Trophoblast cell (in vitro differentiated cells and primary cell): Measurements from ENCODE around the gene PAFAH2.

Experiments
- DNase-seq, 2 donors: peaks; one replicate each; pipeline ENCODE4 v3.0.0-alpha.2; 2016
- H2AFZ ChIP-seq: 2 replicates; pipeline ENCODE4 v1.6.1; 2013; ENCODE audit warnings: low read length, moderate library complexity, mild to moderate bottlenecking; ENCODE audit not compliant: insufficient read depth, poor library complexity
- H2AK5ac ChIP-seq: 2 replicates; pipeline ENCODE4 v1.6.1; 2013; ENCODE audit warnings: mild to moderate bottlenecking, low read length
- H2BK120ac ChIP-seq: 2 replicates; pipeline ENCODE4 v1.6.1; 2013; ENCODE audit warnings: low read length, mild to moderate bottlenecking, moderate library complexity; ENCODE audit not compliant: insufficient read depth, poor library complexity
- H2BK12ac ChIP-seq: 2 replicates; pipeline ENCODE4 v1.6.1; 2013; ENCODE audit warnings: mild to moderate bottlenecking, low read length, moderate library complexity
- H2BK5ac ChIP-seq: 2 replicates; pipeline ENCODE4 v1.6.1; 2013; ENCODE audit warnings: low read length, low read depth, moderate library complexity, mild to moderate bottlenecking; ENCODE audit not compliant: poor library complexity
- H3K14ac ChIP-seq: 2 replicates; pipeline ENCODE4 v1.6.1; 2013; ENCODE audit warnings: mild to moderate bottlenecking, low read length
- H3K18ac ChIP-seq: 2 replicates; pipeline ENCODE4 v1.6.1; 2013; ENCODE audit warnings: mild to moderate bottlenecking, low read length
- H3K23ac ChIP-seq: 2 replicates; pipeline ENCODE4 v1.6.1; 2013; ENCODE audit warnings: low read length
- H3K27ac ChIP-seq: 2 replicates; pipeline ENCODE4 v1.5.1; 2013; ENCODE audit warnings: low read depth, mild to moderate bottlenecking, inconsistent platforms, low read length, moderate library complexity
- H3K27me3 ChIP-seq: 2 replicates; pipeline ENCODE4 v1.6.1; 2013; ENCODE audit warnings: inconsistent platforms, mild to moderate bottlenecking, low read length, moderate library complexity; ENCODE audit not compliant: insufficient read depth
- H3K36me3 ChIP-seq, 2 experiments: 1 replicate in 1 of 2; 2 replicates in 1 of 2; pipeline ENCODE4 v1.6.1; 2013; ENCODE audit warnings: low read length in 2 of 2, mild to moderate bottlenecking in 2 of 2, moderate library complexity in 1 of 2; ENCODE audit not compliant: insufficient read depth in 2 of 2, control insufficient read depth in 1 of 2
- H3K4ac ChIP-seq: 2 replicates; pipeline ENCODE4 v1.6.1; 2013; ENCODE audit warnings: low read depth, mild to moderate bottlenecking, low read length, moderate library complexity
- H3K4me1 ChIP-seq, 2 experiments: 1 replicate in 1 of 2; 2 replicates in 1 of 2; pipeline ENCODE4 v1.6.1; 2013; ENCODE audit warnings: low read length in 2 of 2, mild to moderate bottlenecking in 2 of 2, moderate library complexity in 1 of 2; ENCODE audit not compliant: insufficient read depth in 2 of 2, control insufficient read depth in 1 of 2
- H3K4me2 ChIP-seq: 2 replicates; pipeline ENCODE4 v1.6.1; 2013; ENCODE audit warnings: inconsistent platforms, mild to moderate bottlenecking, low read length, moderate library complexity
- H3K4me3 ChIP-seq: 2 replicates; pipeline ENCODE4 v1.5.1; 2013; ENCODE audit warnings: mild to moderate bottlenecking, low read depth, low read length, inconsistent platforms
- H3K79me1 ChIP-seq: one replicate; pipeline ENCODE4 v1.6.1; 2013; ENCODE audit warnings: low read length
- H3K79me2 ChIP-seq: 2 replicates; pipeline ENCODE4 v1.6.1; 2013; ENCODE audit warnings: low read length, mild to moderate bottlenecking; ENCODE audit not compliant: control insufficient read depth, insufficient read depth, poor library complexity
- H3K9ac ChIP-seq: 2 replicates; pipeline ENCODE4 v1.6.1; 2013; ENCODE audit warnings: mild to moderate bottlenecking, low read length
- H3K9me3 ChIP-seq: 2 replicates; pipeline ENCODE4 v1.6.1; 2013; ENCODE audit warnings: low read depth, mild to moderate bottlenecking, control low read depth, inconsistent platforms, low read length; ENCODE audit not compliant: insufficient read depth
- H4K12ac ChIP-seq: 2 replicates; pipeline ENCODE4 v1.6.1; 2013; ENCODE audit warnings: low read depth, mild to moderate bottlenecking, low read length, moderate library complexity
- H4K8ac ChIP-seq: 2 replicates; pipeline ENCODE4 v1.6.1; 2013; ENCODE audit warnings: low read depth, mild to moderate bottlenecking, low read length, moderate library complexity
- H4K91ac ChIP-seq: one replicate; pipeline ENCODE4 v1.6.1; 2013; ENCODE audit warnings: low read depth, mild to moderate bottlenecking, low read length, moderate library complexity
- WGBS: extraction: QIAGEN DNeasy Blood & Tissue Kit; methylation state at CpG from one replicate; pipeline ENCODE4 v1.1.7; 2013; ENCODE audit warnings: missing lambda C conversion rate; ENCODE audit not compliant: insufficient read length, insufficient coverage; ENCODE audit errors: extremely low coverage; 5-methylcytosine and 5-hydroxymethylcytosine counted together

Gene PAFAH2

DNA sequence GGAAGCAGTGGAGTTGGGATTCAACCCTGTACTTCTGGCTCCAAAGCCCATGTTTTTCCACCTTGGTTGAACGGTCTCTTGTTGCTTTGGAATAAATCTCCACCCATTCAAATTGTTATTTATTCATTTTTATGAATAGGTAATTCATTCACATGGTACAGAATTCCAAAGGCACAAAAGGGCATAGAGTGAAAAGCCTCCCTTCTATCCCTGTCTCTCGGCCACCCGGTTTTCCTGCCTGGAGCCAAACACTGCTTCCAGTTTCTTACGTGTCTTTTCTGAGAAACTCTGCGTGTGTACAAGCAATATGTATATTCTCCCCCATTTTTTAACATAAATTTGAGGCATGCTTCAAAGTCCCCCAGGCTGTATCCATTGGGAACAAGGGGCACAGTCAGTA, 27.7 kb upstream of the PAFAH2 start:
- Histone ChIP-seq H3K14ac (no peak overlapping the region), H3K4ac (no peak overlapping the region), H2AFZ (no peak overlapping the region), H3K9ac (no peak overlapping the region), H3K18ac (no peak overlapping the region), H3K27me3 (no peaks in the 10 kb centered on the region), H3K4me1 (peaks cover 5 to 12% of the 10 kb centered on the region in 2 experiments), H2BK5ac (no peak overlapping the region), H2BK12ac (no peak overlapping the region), H4K8ac (no peak overlapping the region), H2BK120ac (no peak overlapping the region), H3K79me1 (peaks cover 3% of the 10 kb centered on the region), H2AK5ac (no peak overlapping the region), H3K4me3 (no peak overlapping the region), H3K23ac (no peak overlapping the region), H4K12ac (no peak overlapping the region), H3K9me3 (no peaks in the 10 kb centered on the region), H3K36me3 (no peaks in the 10 kb centered on the region), H3K4me2 (no peak overlapping the region), H3K79me2 (no peaks in the 10 kb centered on the region), H3K27ac (no peak overlapping the region), H4K91ac (no peak overlapping the region)
- no peak for DNase-seq
- no CpG with 5 or more reads among the region's 5 CpGs for WGBS

GRCh38 chr1:26025060-26025459, 27.2 kb upstream of the PAFAH2 start:
- H3K14ac ChIP-seq, result no peak overlapping the region
- no peak overlapping the region for H2BK12ac ChIP-seq
- no peak for DNase-seq
- H3K9me3 ChIP-seq, result no peaks in the 10 kb centered on the region
- no peak overlapping the region for H3K9ac ChIP-seq
- no peak overlapping the region for H2AK5ac ChIP-seq
- no peak overlapping the region for H2AFZ ChIP-seq
- no peak overlapping the region for H2BK120ac ChIP-seq
- H3K18ac ChIP-seq, result no peak overlapping the region
- H2BK5ac ChIP-seq, result no peak overlapping the region
- no peaks in the 10 kb centered on the region for H3K27me3 ChIP-seq
- WGBS, result no CpG with 5 or more reads among the region's 5 CpGs
- H3K27ac ChIP-seq, result no peak overlapping the region
- no peaks in the 10 kb centered on the region for H3K36me3 ChIP-seq
- H4K91ac ChIP-seq, result no peak overlapping the region
- H4K12ac ChIP-seq, result no peak overlapping the region
- H3K79me1 ChIP-seq, result peaks cover 3% of the 10 kb centered on the region
- no peak overlapping the region for H3K23ac ChIP-seq
- no peak overlapping the region for H3K4me3 ChIP-seq
- no peak overlapping the region for H4K8ac ChIP-seq
- H3K4me2 ChIP-seq, result no peak overlapping the region
- no peak overlapping the region for H3K4ac ChIP-seq
- H3K4me1 ChIP-seq, result peaks cover 6 to 17% of the 10 kb centered on the region in 2 experiments
- no peaks in the 10 kb centered on the region for H3K79me2 ChIP-seq

GRCh38 chr1:26023826-26024225, 26.0 kb upstream of the PAFAH2 start:
- Histone ChIP-seq H4K12ac (no peak overlapping the region), H3K9ac (no peak overlapping the region), H2BK12ac (no peak overlapping the region), H3K4me1 (peaks cover 9 to 19% of the 10 kb centered on the region in 2 experiments), H2BK120ac (no peak overlapping the region), H3K79me2 (no peaks in the 10 kb centered on the region), H2AFZ (no peak overlapping the region), H3K18ac (no peak overlapping the region), H4K91ac (no peak overlapping the region), H2AK5ac (no peak overlapping the region), H3K4ac (no peak overlapping the region), H3K36me3 (no peaks in the 10 kb centered on the region), H3K9me3 (no peaks in the 10 kb centered on the region), H4K8ac (no peak overlapping the region), H3K4me2 (no peak overlapping the region), H3K4me3 (no peak overlapping the region), H3K23ac (no peak overlapping the region), H2BK5ac (no peak overlapping the region), H3K14ac (no peak overlapping the region), H3K79me1 (peaks cover 3% of the 10 kb centered on the region), H3K27me3 (no peaks in the 10 kb centered on the region), H3K27ac (no peak overlapping the region)
- no peak for DNase-seq
- no CpG with 5 or more reads among the region's 5 CpGs for WGBS

GRCh38 chr1:26023009-26023408, 25.1 kb upstream of the PAFAH2 start:
- Histone ChIP-seq H2AK5ac (no peak overlapping the region), H3K27me3 (no peaks in the 10 kb centered on the region), H3K27ac (no peak overlapping the region)

More at GRCh38 chr1:26023009-26023408, 25.1 kb upstream of the PAFAH2 start:
- Histone ChIP-seq H3K4me1 (peaks cover 9 to 17% of the 10 kb centered on the region in 2 experiments), H3K4me3 (no peak overlapping the region), H3K14ac (no peak overlapping the region), H3K23ac (no peak overlapping the region), H4K8ac (no peak overlapping the region), H3K18ac (no peak overlapping the region), H2BK120ac (no peak overlapping the region), H4K91ac (no peak overlapping the region), H3K36me3 (no peaks in the 10 kb centered on the region), H3K79me1 (peaks cover 3% of the 10 kb centered on the region), H2BK12ac (no peak overlapping the region), H3K9me3 (no peaks in the 10 kb centered on the region), H2BK5ac (no peak overlapping the region), H4K12ac (no peak overlapping the region), H3K4me2 (no peak overlapping the region), H2AFZ (no peak overlapping the region), H3K79me2 (no peaks in the 10 kb centered on the region), H3K9ac (no peak overlapping the region), H3K4ac (no peak overlapping the region)
- no peak for DNase-seq
- WGBS, result no CpG with 5 or more reads among the region's 13 CpGs
